Ovary (tissue), 3 donors: ENCODE results near the gene COX18.

ENCODE experiments used
- EP300 ChIP-seq: sonication (generic); formaldehyde crosslinking; IDR thresholded peaks from one replicate; pipeline ENCODE4 v1.6.1; 2017; ENCODE audit warnings: antibody characterized with exemption
- TF ChIP-seq, protein P1 (sequence below), 3 donors: fragments of 450-650 bp in 2 of 3; fragments of 200-600 bp in 1 of 3; IDR thresholded peaks; one replicate each; pipeline versions ENCODE4 v1.5.1 to v1.8.0; 2016 to 2022; ENCODE audit warnings: antibody characterized with exemption in 3 of 3, mild to moderate bottlenecking in 1 of 3
- donor health status: DM: no; HTN: no; CAD: no.

DNA sequence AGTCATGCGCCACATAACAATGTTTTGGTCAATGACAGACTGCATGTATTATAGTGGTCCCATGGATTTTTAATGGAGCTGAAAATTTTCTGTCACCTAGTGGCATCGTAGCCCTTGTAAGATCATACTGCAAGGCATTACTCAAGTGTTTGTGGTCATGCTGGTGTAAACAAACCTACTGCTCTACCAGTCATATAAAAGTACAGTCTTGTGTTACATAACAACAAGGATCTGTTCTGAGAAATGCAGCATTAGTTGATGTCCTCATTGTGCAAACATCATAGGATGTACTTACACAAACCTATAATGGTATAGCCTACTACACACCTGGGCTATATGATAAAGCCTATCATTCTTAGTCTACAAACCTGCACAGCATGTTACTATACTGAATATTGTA lies 34.6 kb downstream of the COX18 start:
- TF ChIP-seq, protein P1, sequence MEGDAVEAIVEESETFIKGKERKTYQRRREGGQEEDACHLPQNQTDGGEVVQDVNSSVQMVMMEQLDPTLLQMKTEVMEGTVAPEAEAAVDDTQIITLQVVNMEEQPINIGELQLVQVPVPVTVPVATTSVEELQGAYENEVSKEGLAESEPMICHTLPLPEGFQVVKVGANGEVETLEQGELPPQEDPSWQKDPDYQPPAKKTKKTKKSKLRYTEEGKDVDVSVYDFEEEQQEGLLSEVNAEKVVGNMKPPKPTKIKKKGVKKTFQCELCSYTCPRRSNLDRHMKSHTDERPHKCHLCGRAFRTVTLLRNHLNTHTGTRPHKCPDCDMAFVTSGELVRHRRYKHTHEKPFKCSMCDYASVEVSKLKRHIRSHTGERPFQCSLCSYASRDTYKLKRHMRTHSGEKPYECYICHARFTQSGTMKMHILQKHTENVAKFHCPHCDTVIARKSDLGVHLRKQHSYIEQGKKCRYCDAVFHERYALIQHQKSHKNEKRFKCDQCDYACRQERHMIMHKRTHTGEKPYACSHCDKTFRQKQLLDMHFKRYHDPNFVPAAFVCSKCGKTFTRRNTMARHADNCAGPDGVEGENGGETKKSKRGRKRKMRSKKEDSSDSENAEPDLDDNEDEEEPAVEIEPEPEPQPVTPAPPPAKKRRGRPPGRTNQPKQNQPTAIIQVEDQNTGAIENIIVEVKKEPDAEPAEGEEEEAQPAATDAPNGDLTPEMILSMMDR (IDR thresholded peaks at IDR 0.05), result no peak
- TF ChIP-seq EP300, result no peak
